Gastroesophageal sphincter (tissue), 3 donors: Measurements from ENCODE around the gene PTPRK.

Source experiments
- CTCF ChIP-seq, 4 experiments: fragments of 200-600 bp in 2 of 4; fragments of 450-650 bp in 2 of 4; sonication (generic) in 1 of 4; IDR thresholded peaks; one replicate each; pipeline ENCODE4 v1.5.1; 2017 to 2019; ENCODE audit warnings: antibody characterized with exemption in 4 of 4, mild to moderate bottlenecking in 2 of 4, moderate library complexity in 2 of 4
- EP300 ChIP-seq: sonication (generic); formaldehyde crosslinking; IDR thresholded peaks from one replicate; pipeline ENCODE4 v1.6.1; 2017; ENCODE audit warnings: antibody characterized with exemption, mild to moderate bottlenecking
- POLR2A ChIP-seq, 2 donors: fragments of 450-650 bp; IDR thresholded peaks; one replicate each; pipeline ENCODE4 v1.6.1; 2017; ENCODE audit warnings: antibody characterized with exemption in 2 of 2, mild to moderate bottlenecking in 2 of 2, moderate library complexity in 1 of 2

DNA sequence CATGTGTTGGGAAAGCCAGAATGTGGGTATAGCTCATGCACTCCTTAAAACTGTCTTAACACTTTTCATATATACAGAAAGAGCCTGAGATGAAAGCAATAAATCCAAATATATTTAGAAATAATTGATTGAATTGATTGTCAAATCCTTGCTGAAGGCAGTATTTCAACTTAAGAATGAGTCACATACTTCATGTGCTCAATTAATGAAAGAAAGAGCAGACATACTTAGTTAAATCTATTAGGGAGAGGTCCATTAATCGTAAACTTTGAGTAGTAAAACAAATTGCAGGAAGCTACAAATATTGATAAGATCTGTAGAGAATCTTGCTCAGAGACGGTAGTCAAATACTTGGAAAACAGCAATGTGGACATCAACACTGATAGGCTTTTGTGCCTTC, 358.0 kb downstream of the PTPRK start:
- TF ChIP-seq CTCF (IDR thresholded peaks at IDR 0.05) = no peak
- no peak for TF ChIP-seq POLR2A (IDR thresholded peaks at IDR 0.05)
- TF ChIP-seq EP300 = no peak
